Measurements from ENCODE around the gene WDR36. TPM values are rescaled to one million over a fixed set of nuclear protein-coding genes. Genes with fewer than 3 reads are reported as not detected.

WDR36 gene
- total RNA-seq, 1 experiment from 2014 or later = 53.6 TPM

- Histone ChIP-seq H3K4me1 (ENCODE audit: control insufficient read depth in 1 of 2, insufficient read depth in 2 of 2, low read length in 2 of 2) (no peaks in the 10 kb centered on the region), H3K9ac (ENCODE audit: low read length) (no peak overlapping the region), H3K79me2 (ENCODE audit: insufficient read depth, low read length) (peaks cover 52% of the 10 kb centered on the region), H3K27me3 (ENCODE audit: insufficient read depth, low read length) (no peaks in the 10 kb centered on the region), H3K9me3 (ENCODE audit: control insufficient read depth in 1 of 2, insufficient read depth in 1 of 2, low read depth in 1 of 2, low read length in 2 of 2) (no peaks in the 10 kb centered on the region), H3K9me2 (ENCODE audit: insufficient read depth) (no peaks in the 10 kb centered on the region), H3K4me3 (replicated peaks in 1 of 2; ENCODE audit: low read depth in 1 of 2, low read length in 2 of 2) (no peak overlapping the region), H3K36me3 (ENCODE audit: control insufficient read depth in 1 of 2, insufficient read depth in 2 of 2, low read length in 2 of 2) (peaks cover 36 to 53% of the 10 kb centered on the region in 2 experiments), H2AFZ (ENCODE audit: low read depth, low read length, poor library complexity, severe bottlenecking) (no peak overlapping the region), H3K27ac (ENCODE audit: low read depth, low read length) (no peak overlapping the region), H3K4me2 (ENCODE audit: low read length) (no peak overlapping the region), H4K20me1 (ENCODE audit: insufficient read depth) (peaks cover 4% of the 10 kb centered on the region; the same call in 1 of the 2 replicates)
- DNase-seq (ENCODE audit: low read depth, low spot score) (no peak), ATAC-seq (no peak)
- RAD21 ChIA-PET (ENCODE audit: low non-redundant PET in 1 of 2, low total read pairs in 2 of 2, uncharacterized antibody in 2 of 2, unreplicated experiment in 2 of 2) = no interaction called here
- BruUV-seq (replicated peaks) = no TSS peak
- CTCF ChIA-PET = no interaction called here
- POLR2A ChIA-PET = no interaction called here
- intact Hi-C loops (cut with micrococcal nuclease) = no loop called here
- TF ChIP-seq TCF7L2 (IDR thresholded peaks at IDR 0.05; ENCODE audit: borderline replicate concordance, extremely low read depth, insufficient read depth, insufficient read length) = no peak
- TF ChIP-seq CBX3 (IDR thresholded peaks at IDR 0.05; ENCODE audit: low read depth) = no peak
- no peak for TF ChIP-seq RAD21 (IDR thresholded peaks at IDR 0.05; ENCODE audit: low read depth)
- TF ChIP-seq EGR1 (IDR thresholded peaks at IDR 0.05; ENCODE audit: low read depth) = no peak
- no peak for TF ChIP-seq SIN3A (IDR thresholded peaks at IDR 0.05; ENCODE audit: low read depth)
- no peak for TF ChIP-seq SRF (IDR thresholded peaks at IDR 0.05; ENCODE audit: low read depth)
- TF ChIP-seq, protein P1, sequence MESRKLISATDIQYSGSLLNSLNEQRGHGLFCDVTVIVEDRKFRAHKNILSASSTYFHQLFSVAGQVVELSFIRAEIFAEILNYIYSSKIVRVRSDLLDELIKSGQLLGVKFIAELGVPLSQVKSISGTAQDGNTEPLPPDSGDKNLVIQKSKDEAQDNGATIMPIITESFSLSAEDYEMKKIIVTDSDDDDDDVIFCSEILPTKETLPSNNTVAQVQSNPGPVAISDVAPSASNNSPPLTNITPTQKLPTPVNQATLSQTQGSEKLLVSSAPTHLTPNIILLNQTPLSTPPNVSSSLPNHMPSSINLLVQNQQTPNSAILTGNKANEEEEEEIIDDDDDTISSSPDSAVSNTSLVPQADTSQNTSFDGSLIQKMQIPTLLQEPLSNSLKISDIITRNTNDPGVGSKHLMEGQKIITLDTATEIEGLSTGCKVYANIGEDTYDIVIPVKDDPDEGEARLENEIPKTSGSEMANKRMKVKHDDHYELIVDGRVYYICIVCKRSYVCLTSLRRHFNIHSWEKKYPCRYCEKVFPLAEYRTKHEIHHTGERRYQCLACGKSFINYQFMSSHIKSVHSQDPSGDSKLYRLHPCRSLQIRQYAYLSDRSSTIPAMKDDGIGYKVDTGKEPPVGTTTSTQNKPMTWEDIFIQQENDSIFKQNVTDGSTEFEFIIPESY (IDR thresholded peaks at IDR 0.05; ENCODE audit: extremely low read depth, insufficient replicate concordance, low read length) = no peak
- TF ChIP-seq REST (IDR thresholded peaks at IDR 0.05; ENCODE audit: low read depth) = no peak
- no peak for TF ChIP-seq FOSL1 (IDR thresholded peaks at IDR 0.05; ENCODE audit: low read depth)
- TF ChIP-seq ELF1 (IDR thresholded peaks at IDR 0.05; ENCODE audit: borderline replicate concordance, low read depth) = no peak
- no peak for TF ChIP-seq ATF3 (IDR thresholded peaks at IDR 0.05)
- no peak for TF ChIP-seq SP1 (IDR thresholded peaks at IDR 0.05; ENCODE audit: low read depth)
- no peak for TF ChIP-seq EZH2phosphoT487 (IDR thresholded peaks at IDR 0.05; ENCODE audit: borderline replicate concordance)
- no peak for TF ChIP-seq ZNF274 (IDR thresholded peaks at IDR 0.05; ENCODE audit: low read depth, low read length)
- TF ChIP-seq JUND (IDR thresholded peaks at IDR 0.05) = no peak
These were observed 19.8 kb downstream of the WDR36 start for GRCh38 chr5:111111956-111112355.
